Mesendoderm (in vitro differentiated cells): Measurements from ENCODE around the gene GLT1D1.

Source experiments
- DNase-seq: peaks from one replicate; pipeline ENCODE4 v3.0.0; 2013
- H2AK5ac ChIP-seq: 2 replicates; pipeline ENCODE4 v1.6.1; 2013; ENCODE audit warnings: low read length, inconsistent platforms
- H2BK120ac ChIP-seq: 2 replicates; pipeline ENCODE4 v1.6.1; 2013; ENCODE audit warnings: low read depth, mild to moderate bottlenecking, low read length, moderate library complexity, mixed read lengths
- H2BK15ac ChIP-seq: replicated peaks from 2 replicates; pipeline ENCODE4 v1.6.1; 2013; ENCODE audit warnings: low read depth, mild to moderate bottlenecking, moderate library complexity
- H2BK5ac ChIP-seq: 2 replicates; pipeline ENCODE4 v1.6.1; 2013; ENCODE audit warnings: low read length, inconsistent platforms
- H3K18ac ChIP-seq: 2 replicates; pipeline ENCODE4 v1.6.1; 2013; ENCODE audit warnings: mild to moderate bottlenecking, low read length, mixed read lengths
- H3K23ac ChIP-seq: one replicate; pipeline ENCODE4 v1.6.1; 2013; ENCODE audit warnings: low read length
- H3K27ac ChIP-seq: 2 replicates; pipeline ENCODE4 v1.5.1; 2013; ENCODE audit warnings: low read depth, mild to moderate bottlenecking, inconsistent platforms, low read length, moderate library complexity
- H3K27me3 ChIP-seq: 2 replicates; pipeline ENCODE4 v1.6.1; 2013; ENCODE audit warnings: low read length, control low read depth, mild to moderate bottlenecking, inconsistent platforms; ENCODE audit not compliant: insufficient read depth, poor library complexity
- H3K36me3 ChIP-seq: 2 replicates; pipeline ENCODE4 v1.6.1; 2013; ENCODE audit warnings: low read length, inconsistent platforms; ENCODE audit not compliant: control insufficient read depth, insufficient read depth
- H3K4ac ChIP-seq: one replicate; pipeline ENCODE4 v1.6.1; 2013; ENCODE audit warnings: low read depth, mild to moderate bottlenecking, low read length, moderate library complexity
- H3K4me1 ChIP-seq: 2 replicates; pipeline ENCODE4 v1.6.1; 2013; ENCODE audit warnings: low read depth, low read length, inconsistent platforms; ENCODE audit not compliant: control insufficient read depth
- H3K4me2 ChIP-seq: 2 replicates; pipeline ENCODE4 v1.6.1; 2013; ENCODE audit warnings: low read length
- H3K4me3 ChIP-seq: 2 replicates; pipeline ENCODE4 v1.5.1; 2013; ENCODE audit warnings: mild to moderate bottlenecking, low read length
- H3K56ac ChIP-seq: one replicate; pipeline ENCODE4 v1.6.1; 2013; ENCODE audit warnings: low read length
- H3K79me1 ChIP-seq: 2 replicates; pipeline ENCODE4 v1.6.1; 2013; ENCODE audit warnings: low read length, inconsistent platforms
- H3K79me2 ChIP-seq: 2 replicates; pipeline ENCODE4 v1.6.1; 2013; ENCODE audit warnings: mild to moderate bottlenecking, low read length; ENCODE audit not compliant: control insufficient read depth, insufficient read depth
- H3K9ac ChIP-seq: 2 replicates; pipeline ENCODE4 v1.6.1; 2013; ENCODE audit warnings: low read length, inconsistent platforms
- H4K5ac ChIP-seq: one replicate; pipeline ENCODE4 v1.6.1; 2013; ENCODE audit warnings: low read length
- H4K8ac ChIP-seq: one replicate; pipeline ENCODE4 v1.6.1; 2013; ENCODE audit warnings: low read depth, mild to moderate bottlenecking, control low read depth, low read length, moderate library complexity
- WGBS: extraction: QIAGEN DNeasy Blood & Tissue Kit; methylation state at CpG from one replicate; pipeline ENCODE4 v1.1.7; 2013; ENCODE audit warnings: low lambda C conversion rate, missing lambda C conversion rate; ENCODE audit not compliant: insufficient coverage; ENCODE audit errors: extremely low coverage; 5-methylcytosine and 5-hydroxymethylcytosine counted together

GLT1D1 gene

DNA sequence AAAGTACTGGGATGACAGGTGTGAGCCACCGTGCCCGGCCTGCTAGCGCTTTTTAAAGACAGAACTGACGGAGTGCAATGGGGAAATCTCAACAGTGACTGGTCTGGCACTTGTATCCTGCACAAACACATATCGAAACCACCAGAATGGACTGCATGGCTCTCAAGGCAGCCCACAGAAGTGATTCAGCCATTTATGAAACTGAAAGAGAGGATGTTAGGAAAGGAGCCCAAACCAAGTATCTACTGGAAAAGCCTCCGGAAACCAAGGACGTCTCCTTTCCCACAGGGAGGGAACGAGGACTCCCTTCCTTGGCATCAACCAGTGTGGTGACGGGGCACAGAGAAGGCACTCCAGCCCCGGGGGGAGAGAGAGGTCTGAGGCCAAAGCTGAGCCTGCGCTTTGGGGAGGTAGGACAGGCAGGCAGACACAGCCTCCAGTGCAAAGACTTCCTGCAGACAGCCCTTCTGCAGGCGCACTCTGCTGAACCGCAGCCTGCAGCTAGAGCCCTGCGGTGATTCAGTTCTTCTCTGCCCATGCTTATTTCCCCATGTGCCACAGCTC is 46.0 kb upstream of the GLT1D1 start:
- no CpG with 5 or more reads among the region's 14 CpGs for WGBS
- no peak overlapping the region for H2AK5ac ChIP-seq

DNA sequence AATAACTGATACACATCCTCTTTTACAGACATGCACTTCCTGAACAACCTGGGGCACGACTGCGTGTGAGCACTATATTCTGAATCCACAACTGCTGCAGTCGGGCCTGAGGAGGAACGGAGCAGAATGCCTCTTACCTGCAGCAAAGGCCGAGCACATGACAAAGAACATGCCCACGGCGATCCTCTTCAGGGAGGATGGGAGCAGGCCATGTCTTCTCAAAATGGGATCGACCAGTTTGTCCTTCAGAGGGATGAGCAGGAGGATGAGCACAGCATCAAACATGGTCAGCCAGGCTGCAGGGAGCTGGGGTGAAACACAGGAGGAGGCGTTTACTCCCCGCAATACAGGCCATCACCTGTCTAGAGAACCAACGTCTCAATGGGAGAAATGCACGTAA is 44.6 kb upstream of the GLT1D1 start:
- Histone ChIP-seq H3K27ac (no peak overlapping the region), H3K79me2 (peaks cover 29% of the 10 kb centered on the region), H3K23ac (no peak overlapping the region), H2AK5ac (no peak overlapping the region), H3K79me1 (peaks cover 22% of the 10 kb centered on the region), H3K36me3 (peaks cover 6% of the 10 kb centered on the region), H3K4ac (no peak overlapping the region), H3K18ac (no peak overlapping the region), H2BK120ac (no peak overlapping the region), H3K56ac (no peak overlapping the region), H3K9ac (no peak overlapping the region), H3K4me2 (no peak overlapping the region), H3K4me1 (no peaks in the 10 kb centered on the region), H4K8ac (no peak overlapping the region), H4K5ac (no peak overlapping the region), H2BK5ac (no peak overlapping the region), H3K4me3 (no peak overlapping the region), H3K27me3 (no peaks in the 10 kb centered on the region), H2BK15ac (no peak overlapping the region)
- no peak for DNase-seq
- no CpG with 5 or more reads among the region's 12 CpGs for WGBS

More for the DNA sequence above, 46.0 kb upstream of the GLT1D1 start:
- H4K5ac ChIP-seq: no peak overlapping the region
- H3K9ac ChIP-seq: no peak overlapping the region
- no peak overlapping the region for H3K4ac ChIP-seq
- no peak overlapping the region for H3K4me3 ChIP-seq
- peaks cover 21% of the 10 kb centered on the region for H3K79me1 ChIP-seq
- H3K4me2 ChIP-seq: no peak overlapping the region
- H3K56ac ChIP-seq: no peak overlapping the region
- H3K23ac ChIP-seq: no peak overlapping the region
- peaks cover 5% of the 10 kb centered on the region for H3K36me3 ChIP-seq
- DNase-seq: no peak
- no peaks in the 10 kb centered on the region for H3K27me3 ChIP-seq
- no peak overlapping the region for H2BK15ac ChIP-seq
- peaks cover 28% of the 10 kb centered on the region for H3K79me2 ChIP-seq
- H3K18ac ChIP-seq: no peak overlapping the region
- H3K27ac ChIP-seq: no peak overlapping the region
- no peak overlapping the region for H2BK120ac ChIP-seq
- H3K4me1 ChIP-seq: no peaks in the 10 kb centered on the region
- no peak overlapping the region for H2BK5ac ChIP-seq
- no peak overlapping the region for H4K8ac ChIP-seq

DNA sequence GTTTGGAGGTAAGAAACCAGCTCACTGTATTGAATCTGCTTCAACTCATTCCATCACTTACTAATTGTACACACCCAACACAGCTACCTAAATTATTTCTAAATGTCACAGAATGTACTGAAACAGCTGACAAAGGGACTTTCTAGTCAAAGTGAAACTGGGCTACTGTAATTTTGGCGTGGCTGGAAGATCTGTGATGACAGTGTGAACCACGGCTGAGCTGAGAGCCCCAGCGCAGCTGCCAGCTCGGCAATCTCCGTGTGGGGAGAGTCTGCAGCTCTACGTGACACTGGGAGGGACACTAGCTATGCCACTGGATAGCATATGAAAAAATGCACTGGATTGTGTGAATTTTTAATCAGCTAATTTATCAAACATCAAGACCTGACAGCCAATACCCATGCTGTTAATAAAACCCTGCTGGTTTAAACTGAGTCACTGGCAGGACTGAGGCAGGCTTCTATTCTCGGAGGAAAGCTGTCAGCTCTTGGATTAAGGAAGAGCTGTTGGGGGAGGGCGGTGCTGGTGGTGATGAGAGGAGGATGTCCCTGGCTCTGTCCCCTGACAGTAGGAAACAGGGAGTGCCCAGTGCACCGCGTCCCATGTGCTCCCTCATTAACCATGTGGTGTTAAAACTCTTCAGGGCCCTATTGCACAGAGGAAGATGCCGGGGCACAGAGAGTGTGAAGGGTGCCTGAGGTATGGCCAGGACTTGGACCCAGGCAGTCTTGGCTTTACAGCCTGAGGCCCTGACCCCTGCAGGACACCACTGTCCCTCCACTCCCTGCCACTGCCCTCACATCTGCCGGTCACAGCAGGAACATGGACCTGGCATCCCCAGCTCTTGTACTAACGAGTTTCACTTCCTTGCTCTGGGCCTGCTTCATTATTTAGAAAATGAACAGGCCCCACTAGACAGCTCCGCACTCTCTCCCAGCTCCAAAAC is 42.8 kb upstream of the GLT1D1 start:
- Histone ChIP-seq H3K23ac (no peak overlapping the region), H3K18ac (no peak overlapping the region), H3K4me3 (no peak overlapping the region), H3K9ac (no peak overlapping the region), H3K79me1 (peaks cover 27% of the 10 kb centered on the region), H2BK120ac (no peak overlapping the region), H3K36me3 (peaks cover 11% of the 10 kb centered on the region), H3K56ac (peak overlapping the region; percentile 12), H2AK5ac (no peak overlapping the region), H3K27me3 (no peaks in the 10 kb centered on the region), H4K5ac (no peak overlapping the region), H3K4ac (no peak overlapping the region), H4K8ac (no peak overlapping the region), H3K4me2 (no peak overlapping the region), H3K4me1 (no peaks in the 10 kb centered on the region), H3K27ac (no peak overlapping the region), H2BK5ac (no peak overlapping the region), H2BK15ac (no peak overlapping the region), H3K79me2 (peaks cover 44% of the 10 kb centered on the region)
- no peak for DNase-seq
- WGBS: no CpG with 5 or more reads among the region's 14 CpGs

DNA sequence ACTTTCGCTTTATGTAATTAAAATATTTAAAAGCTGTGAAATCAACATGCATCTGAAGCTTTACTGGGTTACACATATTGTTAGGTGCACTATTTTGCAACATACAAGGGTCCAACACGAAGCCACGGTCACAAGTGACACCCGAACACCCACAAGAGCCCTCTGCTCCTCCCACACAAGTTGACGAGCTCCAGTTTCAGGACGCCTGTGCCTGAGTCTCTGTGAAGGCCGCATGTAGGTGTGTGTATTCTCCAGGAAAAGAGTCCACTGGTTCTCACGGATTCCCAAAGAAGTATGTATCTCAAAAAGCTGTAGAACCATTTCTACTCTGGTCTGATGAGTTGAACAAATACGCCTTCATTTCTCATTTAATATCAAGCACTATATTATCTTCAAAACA is 41.5 kb upstream of the GLT1D1 start:
- Histone ChIP-seq H3K27me3 (no peaks in the 10 kb centered on the region), H2BK120ac (no peak overlapping the region), H3K36me3 (peaks cover 11% of the 10 kb centered on the region), H4K5ac (no peak overlapping the region), H3K23ac (no peak overlapping the region), H4K8ac (no peak overlapping the region), H3K4me1 (no peaks in the 10 kb centered on the region), H3K9ac (no peak overlapping the region), H2BK5ac (no peak overlapping the region), H3K4ac (no peak overlapping the region), H3K18ac (no peak overlapping the region), H3K4me2 (no peak overlapping the region), H2BK15ac (no peak overlapping the region), H3K27ac (no peak overlapping the region), H3K4me3 (no peak overlapping the region), H2AK5ac (no peak overlapping the region), H3K56ac (no peak overlapping the region), H3K79me1 (peaks cover 31% of the 10 kb centered on the region), H3K79me2 (peaks cover 55% of the 10 kb centered on the region)
- no peak for DNase-seq
- WGBS: 100% methylated on average over 1 of the region's 9 CpGs

DNA sequence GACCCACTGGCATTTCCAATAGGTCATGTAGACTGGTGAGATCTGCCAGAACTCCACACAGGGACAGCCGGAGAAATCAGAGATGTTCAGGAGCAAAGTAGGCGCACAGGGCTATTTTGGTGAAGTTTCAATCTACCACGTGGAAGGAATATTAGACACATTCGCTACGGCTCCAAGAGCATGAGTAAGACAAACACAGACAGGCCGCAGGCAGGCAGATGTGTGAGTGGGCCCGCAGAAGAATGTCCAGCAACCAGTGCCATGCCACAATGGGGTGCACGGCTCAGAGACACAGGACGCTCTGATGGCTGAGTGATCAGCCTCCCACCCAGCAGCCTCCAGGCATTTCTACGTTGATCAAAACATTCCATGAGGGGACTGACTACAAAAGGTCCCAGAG is 39.9 kb upstream of the GLT1D1 start:
- whole genome bisulfite sequencing: no CpG with 5 or more reads among the region's 10 CpGs
- Histone ChIP-seq H3K9ac (no peak overlapping the region), H3K4me3 (no peak overlapping the region)

More for the DNA sequence above, 39.9 kb upstream of the GLT1D1 start:
- H2AK5ac ChIP-seq: no peak overlapping the region
- peaks cover 8% of the 10 kb centered on the region for H3K36me3 ChIP-seq
- no peaks in the 10 kb centered on the region for H3K4me1 ChIP-seq
- no peak overlapping the region for H4K8ac ChIP-seq
- H4K5ac ChIP-seq: no peak overlapping the region
- no peak overlapping the region for H3K56ac ChIP-seq
- H3K27ac ChIP-seq: no peak overlapping the region
- no peak overlapping the region for H2BK5ac ChIP-seq
- peaks cover 30% of the 10 kb centered on the region for H3K79me1 ChIP-seq
- H3K23ac ChIP-seq: no peak overlapping the region
- H3K4ac ChIP-seq: no peak overlapping the region
- no peak overlapping the region for H2BK120ac ChIP-seq
- no peaks in the 10 kb centered on the region for H3K27me3 ChIP-seq
- H3K79me2 ChIP-seq: peaks cover 67% of the 10 kb centered on the region
- H3K18ac ChIP-seq: no peak overlapping the region
- DNase-seq: no peak
- no peak overlapping the region for H2BK15ac ChIP-seq
- no peak overlapping the region for H3K4me2 ChIP-seq
